Renal pelvis (tissue), 4 donors: Measurements from ENCODE around the gene KCNN3. TPM values are rescaled to one million over a fixed set of nuclear protein-coding genes. Genes with fewer than 3 reads are reported as not detected.

Experiments
- DNase-seq: peaks from one replicate; pipeline ENCODE4 v3.0.0-alpha.2; 2013
- polyA plus RNA-seq, 3 donors: library from polyadenylated mRNA; unstranded; fragments of 120-200 nt; gene quantifications; one replicate each; pipeline ENCODE4 v1.2.1, GENCODE V29; 2013; ENCODE audit not compliant: insufficient read length in 3 of 3

Gene KCNN3
- polyA plus RNA-seq, 3 donors: 2.2 to 2.6 (median 2.3) TPM

DNA sequence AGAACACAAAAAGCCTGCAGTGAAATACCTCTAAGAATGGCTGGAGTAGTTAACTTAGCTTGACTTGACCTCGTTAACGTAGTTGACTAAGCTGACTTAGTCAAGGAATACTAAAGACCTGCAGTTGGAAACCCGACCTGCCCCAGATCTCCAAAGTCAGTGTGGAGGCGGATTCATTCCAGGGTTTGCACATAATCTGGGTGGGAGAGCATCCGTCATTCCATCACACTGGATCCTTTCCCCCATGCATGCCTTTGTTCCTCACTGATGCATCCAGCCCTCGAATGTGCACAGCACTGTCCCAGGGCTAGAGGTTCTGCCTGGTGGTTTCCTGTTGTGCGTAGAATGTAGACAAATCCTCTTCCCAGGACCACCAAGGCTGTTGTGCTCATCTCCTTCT, 76.4 kb downstream of the KCNN3 start:
- DNase-seq: no peak

GRCh38 chr1:154792899-154793298, 77.2 kb downstream of the KCNN3 start:
- no peak for DNase-seq

- no peak for DNase-seq
Observed at GRCh38 chr1:154791292-154792166, 78.6 kb downstream of the KCNN3 start.

GRCh38 chr1:154788886-154789285, 81.2 kb downstream of the KCNN3 start:
- no peak for DNase-seq

DNA sequence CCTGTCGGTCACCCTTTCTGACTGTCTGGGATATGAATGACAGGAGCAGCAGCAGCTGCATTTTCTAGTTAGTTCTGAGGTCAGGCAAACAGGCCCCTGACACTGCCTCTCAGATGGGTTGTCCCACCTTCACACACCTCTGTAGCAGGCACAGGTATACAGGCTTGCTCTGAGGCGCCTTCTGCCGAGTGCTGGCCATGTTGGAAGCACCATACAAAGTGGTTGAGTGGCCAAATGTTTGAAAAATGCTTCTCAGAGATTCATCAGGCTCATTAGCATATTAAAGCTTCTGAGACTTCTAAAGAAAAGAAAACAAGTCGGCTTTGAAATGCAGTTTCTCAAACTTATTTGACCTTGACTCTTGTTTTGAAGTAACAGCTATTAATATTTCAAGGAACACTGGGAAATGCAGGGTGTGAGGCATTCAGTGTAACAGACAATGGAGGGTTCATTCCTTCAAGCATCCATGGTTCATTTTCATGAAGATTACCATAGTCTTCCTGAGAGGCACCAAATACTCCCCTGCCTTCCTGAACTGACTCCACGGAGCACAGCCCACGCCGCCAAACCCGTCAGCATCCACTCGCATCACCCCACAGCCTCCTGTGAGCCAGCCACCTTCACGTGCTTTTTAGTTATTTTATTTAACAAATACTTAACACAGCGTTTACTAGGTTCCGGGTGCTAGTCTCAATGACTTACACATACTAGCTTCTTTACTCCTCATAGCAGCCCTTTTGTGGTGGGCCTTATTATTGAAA, 81.8 kb downstream of the KCNN3 start:
- no peak for DNase-seq

- DNase-seq: no peak
Observed at GRCh38 chr1:154786804-154787570, 83.1 kb downstream of the KCNN3 start.

DNA sequence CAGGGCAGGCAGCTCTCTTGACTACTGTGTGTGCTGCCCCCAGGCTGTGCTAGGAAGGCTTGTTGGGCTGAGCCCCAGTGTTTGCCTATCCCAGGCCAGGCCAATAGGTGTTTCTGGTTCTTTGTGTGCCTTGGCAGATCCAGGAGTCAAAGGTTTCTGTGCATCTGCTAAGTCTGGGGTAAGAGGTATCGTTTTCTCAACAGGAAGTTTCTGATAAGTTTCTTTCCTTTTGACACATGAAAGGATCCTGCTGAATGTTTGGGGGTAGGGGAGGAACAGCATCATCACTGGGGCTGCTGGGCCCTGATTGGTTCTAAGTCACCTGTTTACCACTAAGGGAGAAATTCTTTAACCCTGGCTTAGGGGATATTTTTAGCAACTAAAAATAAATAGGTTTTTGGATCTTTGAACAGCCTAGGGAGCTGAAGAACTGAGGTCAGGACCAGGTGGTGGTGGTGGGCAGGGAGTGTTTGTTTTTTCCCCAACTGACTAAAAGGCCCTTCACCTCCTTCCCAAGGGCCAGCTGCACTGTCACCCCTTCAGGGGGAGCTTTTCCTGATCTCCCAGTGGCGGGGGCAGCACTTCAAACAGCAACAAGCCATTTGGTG, 85.1 kb downstream of the KCNN3 start:
- DNase-seq: no peak

GRCh38 chr1:154784416-154784815, 85.7 kb downstream of the KCNN3 start:
- DNase-seq: no peak

DNA sequence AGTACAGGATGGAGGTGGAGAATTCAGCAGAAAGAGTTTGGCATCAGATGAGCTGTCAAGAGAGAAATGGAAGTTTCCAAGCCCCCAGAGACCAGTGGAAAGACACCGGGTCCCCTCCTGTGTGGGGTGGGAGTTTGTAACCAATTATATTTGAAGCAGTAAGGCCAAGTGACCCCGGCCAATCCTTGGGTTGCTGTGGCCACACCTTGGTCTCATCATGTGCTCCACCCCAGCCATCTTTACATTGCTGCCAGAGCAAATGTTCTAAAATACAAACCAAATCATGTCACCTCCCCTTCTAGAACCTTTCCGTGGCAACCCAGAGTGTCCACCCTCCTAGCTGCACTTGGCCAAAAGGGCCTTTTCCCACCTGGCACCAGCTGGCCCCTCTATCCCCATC, 86.1 kb downstream of the KCNN3 start:
- DNase-seq: no peak

DNA sequence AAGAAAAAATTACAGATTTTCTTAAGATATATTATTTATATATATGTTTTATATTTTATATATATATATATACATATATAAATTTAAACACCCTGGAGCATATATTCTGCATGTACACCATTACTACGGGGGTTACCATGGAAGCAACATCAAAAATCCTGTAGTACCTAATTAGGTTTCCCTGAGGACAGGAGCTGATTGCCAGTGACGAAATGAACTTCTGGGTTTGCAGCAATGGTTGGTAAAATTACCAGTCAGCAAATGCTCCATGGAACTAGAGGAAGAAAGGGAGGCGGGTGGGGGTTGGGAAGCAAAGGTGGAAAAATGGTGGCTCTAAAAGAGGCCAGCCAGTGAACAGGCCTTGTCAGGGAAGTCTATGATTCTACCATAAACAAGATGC, 89.5 kb downstream of the KCNN3 start:
- DNase-seq: no peak

- DNase-seq: no peak
Observed at GRCh38 chr1:154779551-154780189, 90.4 kb downstream of the KCNN3 start.

- no peak for DNase-seq
Observed at GRCh38 chr1:154778944-154779343, 91.1 kb downstream of the KCNN3 start.

DNA sequence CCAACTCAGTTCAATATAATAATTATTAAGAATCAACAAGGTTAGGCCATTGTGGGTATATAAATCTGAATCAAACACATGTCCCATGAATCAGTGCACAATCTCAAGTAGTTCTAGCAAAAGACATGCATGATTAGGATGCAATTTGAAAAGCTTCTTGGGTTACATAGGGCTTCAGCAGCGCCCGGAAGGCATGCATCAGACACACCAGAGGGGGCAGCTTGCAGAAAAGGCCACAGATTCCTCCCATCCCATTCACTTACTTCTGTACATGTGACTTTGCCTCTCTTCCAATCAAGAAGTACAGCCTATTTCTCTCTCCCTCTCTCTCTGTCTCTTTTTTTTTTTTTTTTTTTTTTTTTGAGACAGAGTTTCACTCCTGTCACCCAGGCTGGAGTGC, 91.8 kb downstream of the KCNN3 start:
- no peak for DNase-seq

- DNase-seq: no peak
Observed at GRCh38 chr1:154777781-154778180, 92.3 kb downstream of the KCNN3 start.

- DNase-seq: no peak
Observed at GRCh38 chr1:154777154-154777553, 92.9 kb downstream of the KCNN3 start.

DNA sequence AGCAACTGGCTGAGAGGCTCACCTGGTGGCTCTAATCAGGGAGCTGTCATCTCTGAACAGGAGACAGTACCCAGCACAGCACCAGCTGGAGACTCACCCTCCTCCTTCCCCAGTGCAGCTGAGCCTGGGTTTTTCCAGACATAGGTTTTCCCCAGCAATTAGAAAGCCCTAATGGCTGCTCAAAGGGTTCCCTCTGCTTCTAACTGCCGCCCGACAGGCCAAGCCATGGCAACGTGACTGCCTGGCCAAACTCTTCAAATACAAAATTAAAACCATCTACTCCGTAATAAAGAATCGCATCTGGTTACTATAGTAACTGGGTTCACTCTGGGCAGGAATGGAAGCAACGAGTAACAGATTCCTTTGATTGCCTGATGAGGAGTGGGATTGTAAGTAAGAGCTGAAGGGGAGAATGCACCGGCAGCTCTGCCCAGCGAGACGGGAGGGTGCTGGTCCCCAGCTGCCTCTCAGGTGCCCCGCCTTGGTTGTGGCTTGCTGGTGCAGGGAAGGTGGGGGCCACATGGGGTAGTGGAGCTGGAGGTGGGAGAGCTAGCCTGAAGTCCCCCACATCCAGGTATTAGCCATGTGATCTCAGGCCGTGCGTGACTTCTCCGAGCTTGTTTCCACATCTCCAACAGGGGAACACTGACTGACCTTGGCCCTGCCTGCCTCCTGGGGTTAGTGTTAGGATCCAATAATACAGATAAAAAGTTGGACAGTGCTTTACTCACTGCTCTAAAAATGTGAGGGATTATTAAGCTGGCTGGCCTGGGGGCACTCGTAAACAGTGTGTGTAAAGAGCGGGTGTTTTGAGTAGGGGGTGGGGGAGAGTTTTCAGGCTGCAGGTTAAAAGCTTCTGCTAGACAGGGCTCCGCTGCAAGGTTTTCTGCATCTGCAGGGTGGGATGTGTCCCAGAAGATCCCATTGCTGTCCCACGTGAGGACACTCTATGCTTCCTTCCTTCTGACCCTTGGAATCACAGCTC, 94.2 kb downstream of the KCNN3 start:
- no peak for DNase-seq

GRCh38 chr1:154774175-154774855, 95.8 kb downstream of the KCNN3 start:
- DNase-seq: no peak

DNA sequence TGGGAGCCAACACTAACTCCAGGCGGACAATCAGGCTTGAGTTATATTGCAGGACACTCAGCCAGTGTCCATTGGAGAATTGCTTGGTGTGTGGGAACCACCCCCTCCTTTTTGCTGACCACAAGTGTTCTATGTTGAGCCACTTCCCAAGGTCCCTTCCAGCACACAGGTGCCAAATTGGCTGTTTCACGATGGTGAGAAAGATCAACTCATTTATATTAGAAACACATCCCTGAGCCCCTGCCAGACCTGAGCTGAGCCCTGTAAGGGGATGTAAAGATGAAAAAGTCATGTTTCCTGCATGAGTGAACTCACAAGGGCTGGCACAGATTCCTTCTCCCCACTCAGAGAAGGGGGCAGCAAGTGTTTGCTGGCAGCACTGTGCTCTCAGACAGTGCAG, 96.5 kb downstream of the KCNN3 start:
- DNase-seq: no peak
